GM18498 (cell line): Measurements from ENCODE around the gene RBP3.
"Not testable (repeated sequence)": the region's sequence is repeated elsewhere in the genome, so short reads cannot be mapped to it uniquely, and the experiment has no call there.

Experiments used
- ATAC-seq: cut with Tn5 transposase; IDR thresholded peaks from one replicate; pipeline ENCODE4 v1.9.1; 2021; ENCODE audit warnings: mild to moderate bottlenecking, moderate library complexity; ENCODE audit not compliant: unreplicated experiment

The RBP3 gene

DNA sequence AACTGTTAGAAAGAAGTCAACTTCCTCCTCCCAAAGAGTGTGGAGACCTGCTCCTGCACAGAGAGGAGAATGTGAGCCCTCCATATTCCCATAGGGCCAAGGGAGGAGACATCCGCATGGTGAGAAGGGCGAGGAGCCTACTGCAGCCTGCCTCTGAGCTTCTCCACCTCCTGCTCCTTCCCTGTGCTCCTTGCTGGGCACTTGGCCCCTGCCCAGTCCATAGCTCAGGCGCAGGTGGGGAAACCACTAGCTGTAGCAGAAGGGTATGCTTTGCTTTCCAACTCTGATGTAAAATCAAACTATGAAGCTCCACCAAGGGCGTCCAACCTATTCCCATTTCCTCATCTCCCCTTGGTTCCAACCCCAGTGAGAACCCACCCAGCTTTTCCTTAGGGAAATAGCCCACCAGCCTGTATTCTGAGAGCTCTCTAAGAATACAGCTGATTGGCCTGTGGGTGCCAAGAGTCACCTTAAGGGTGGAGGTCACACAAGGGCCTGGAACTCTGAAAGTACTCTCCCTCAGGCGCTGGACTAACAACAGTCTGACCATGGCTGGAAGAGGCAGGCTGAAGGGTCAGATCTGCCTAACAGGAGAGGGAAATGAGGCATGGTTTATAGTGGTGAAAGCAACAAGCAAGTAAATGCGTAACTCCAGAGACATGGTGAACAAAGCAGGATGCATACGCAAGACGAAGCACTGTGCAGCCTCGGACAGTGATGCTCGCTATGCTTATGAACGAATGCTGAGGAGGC is 22.0 kb downstream of the RBP3 start:
- ATAC-seq: no peak

DNA sequence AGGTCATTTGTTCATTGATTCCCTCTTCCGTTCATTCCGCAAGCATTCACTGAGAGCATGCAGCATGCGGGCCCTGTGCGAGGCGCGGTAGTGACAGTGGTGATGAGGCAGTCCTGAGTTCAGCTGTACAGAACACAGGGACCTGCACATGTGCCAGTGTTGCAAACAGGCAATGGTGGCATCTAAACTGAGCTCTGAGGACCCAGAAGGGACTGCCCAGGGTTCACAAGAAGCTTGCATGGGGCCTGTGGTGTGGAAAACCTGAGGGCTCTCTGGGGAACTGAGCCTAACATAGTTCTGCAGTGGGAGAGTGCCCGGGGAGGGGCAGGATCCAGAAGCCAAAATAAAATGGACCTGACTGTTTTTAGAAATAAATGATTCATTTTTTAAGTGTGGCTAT is 22.7 kb downstream of the RBP3 start:
- ATAC-seq: no peak

DNA sequence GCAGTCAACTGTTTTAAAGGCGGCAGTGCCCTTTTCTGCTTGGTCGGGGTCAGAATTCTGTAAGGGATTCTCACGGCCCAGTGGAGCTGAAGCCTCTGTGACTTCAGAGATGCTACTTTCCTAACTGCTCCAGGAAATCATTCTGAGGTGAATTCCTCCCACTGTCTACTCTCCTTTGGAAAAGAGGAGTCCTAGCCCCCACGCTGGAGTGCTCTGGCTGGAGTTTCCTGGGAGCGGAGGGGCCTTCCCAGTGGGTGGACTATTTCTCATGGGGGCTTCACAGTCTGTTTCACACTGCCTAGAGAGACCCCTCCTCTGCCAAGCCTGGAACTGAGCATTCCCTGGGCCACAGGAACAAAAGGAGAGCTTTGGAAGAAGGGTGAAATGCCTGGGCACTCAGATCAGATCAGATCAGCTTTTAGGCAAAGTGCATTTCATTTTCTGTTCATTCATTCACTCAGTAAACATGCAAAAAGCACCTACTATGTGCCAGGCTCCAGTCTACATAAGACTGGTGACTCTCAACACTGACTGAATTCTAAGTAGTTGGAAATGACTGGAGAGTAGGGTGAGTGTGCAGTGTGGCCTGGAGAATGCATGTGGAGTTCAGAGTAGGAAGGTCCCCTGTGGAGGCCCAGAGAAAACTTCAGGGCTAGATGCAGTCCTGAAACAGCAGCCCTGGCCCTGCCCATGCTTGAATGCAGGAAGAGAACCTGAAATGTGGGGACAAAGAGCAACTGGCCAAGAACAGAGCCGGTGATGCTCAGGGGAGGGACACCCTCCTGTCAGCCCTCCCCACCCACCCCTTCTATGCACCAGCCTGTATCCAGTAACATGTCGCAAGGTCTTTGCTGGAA is 23.7 kb downstream of the RBP3 start:
- no peak for ATAC-seq

DNA sequence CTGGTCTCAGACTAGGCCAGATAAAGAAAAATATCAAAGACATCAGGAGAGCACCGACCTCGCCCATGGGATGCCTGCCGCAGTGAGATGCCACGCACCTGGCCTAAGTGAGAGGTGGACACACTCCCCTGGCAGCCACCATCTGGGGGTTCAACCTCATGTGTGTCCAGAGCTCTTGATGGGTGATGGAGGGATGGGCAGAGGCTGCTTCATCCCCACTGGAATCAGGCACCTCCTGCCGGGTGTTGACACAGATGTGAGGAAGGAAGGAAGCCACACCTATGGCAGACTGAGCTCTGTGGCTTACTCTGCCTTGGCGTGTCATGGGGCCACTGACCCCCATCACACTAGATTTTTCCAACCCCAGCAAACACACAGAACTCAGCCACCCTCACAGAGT is 24.6 kb downstream of the RBP3 start:
- no peak for ATAC-seq

DNA sequence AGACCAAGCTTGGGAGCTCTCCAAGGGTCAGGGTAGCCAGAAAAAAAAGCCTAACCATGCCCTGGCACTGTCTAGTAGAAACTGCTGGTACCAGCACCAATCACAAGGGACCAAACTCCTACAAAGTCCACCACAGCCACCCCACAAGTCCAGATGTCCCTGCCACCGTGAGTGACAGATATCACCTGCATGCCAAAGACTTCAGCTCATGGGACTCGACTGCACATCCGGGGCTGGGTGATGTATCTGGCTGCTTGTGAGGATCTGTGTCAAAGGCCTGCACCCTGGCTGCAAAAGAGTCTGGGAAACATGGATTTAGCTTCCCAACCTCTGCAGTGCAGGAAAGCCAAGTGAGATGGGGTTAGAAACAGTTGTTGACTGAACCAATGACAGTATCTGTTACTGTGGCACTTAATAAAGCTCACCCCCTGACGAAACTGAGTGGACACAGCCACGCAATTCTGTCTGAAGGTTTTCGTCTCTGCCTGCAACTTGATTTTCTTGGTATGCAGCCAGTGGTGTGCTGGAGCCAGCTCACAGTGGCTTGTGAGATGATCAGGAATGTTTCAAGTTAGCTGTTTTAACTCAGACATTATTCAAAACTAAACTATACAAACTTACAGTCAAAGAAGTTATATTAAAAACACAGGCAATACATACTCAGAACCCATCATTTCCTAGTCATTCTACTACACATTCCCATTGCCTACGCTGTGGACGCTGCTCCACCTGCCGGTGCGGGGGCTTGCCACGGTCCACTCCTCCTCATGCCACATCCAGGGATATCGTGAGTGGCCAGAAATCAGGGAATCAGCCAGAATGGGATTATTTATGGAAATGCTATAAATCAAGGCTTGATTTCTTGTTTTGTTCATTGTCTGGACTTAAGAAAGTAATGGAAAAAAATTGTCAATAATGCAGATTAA is 26.7 kb downstream of the RBP3 start:
- ATAC-seq: no peak

DNA sequence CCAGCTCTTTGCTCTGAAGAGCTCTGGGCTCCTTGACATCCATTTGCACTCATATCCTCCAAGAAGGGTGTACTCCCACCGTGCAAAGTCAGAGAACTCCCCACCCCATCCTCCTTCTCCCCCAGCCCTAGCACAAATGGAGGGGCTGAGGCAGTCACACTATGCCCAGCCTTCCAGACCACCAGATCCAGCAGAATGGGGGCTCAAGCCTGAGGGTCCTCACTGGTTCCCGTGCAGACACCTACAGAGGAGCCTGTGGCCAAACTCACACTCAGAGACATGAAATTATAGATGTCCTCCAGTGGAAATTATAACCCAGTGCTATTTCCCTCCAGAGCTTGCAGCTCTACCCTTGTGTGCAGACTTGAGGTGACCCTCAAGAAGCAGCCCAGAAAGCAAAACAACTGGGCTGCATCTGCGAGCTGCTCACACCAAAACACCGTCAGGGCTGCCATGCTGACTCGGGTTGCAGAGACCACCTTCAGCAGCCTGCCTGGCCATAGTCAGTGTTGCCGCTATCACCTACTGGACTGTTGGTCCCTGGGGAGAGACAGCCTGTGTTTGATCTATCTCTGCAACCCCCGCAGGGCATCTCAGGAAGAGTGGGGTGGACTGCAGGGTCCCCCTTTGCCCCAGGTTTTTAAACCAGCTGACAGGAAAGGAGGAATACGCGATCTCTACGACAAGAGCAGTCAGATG is 28.5 kb downstream of the RBP3 start:
- no peak for ATAC-seq

DNA sequence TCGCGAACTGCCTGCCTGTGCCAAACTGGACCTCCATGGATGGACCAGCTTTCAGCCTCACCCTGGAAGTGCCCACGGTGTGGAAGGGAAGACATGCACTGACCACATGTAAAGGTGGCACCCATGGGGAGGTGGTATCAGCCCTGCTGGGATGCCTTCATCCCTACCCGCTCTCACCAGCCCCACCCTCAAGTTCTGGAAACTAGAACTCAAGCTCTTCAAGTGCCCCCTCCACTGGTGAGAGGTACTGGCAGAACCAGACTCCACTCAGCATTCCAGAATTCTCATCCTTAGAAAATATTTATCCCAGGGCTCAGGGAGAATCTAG is 30.0 kb downstream of the RBP3 start:
- no peak for ATAC-seq

DNA sequence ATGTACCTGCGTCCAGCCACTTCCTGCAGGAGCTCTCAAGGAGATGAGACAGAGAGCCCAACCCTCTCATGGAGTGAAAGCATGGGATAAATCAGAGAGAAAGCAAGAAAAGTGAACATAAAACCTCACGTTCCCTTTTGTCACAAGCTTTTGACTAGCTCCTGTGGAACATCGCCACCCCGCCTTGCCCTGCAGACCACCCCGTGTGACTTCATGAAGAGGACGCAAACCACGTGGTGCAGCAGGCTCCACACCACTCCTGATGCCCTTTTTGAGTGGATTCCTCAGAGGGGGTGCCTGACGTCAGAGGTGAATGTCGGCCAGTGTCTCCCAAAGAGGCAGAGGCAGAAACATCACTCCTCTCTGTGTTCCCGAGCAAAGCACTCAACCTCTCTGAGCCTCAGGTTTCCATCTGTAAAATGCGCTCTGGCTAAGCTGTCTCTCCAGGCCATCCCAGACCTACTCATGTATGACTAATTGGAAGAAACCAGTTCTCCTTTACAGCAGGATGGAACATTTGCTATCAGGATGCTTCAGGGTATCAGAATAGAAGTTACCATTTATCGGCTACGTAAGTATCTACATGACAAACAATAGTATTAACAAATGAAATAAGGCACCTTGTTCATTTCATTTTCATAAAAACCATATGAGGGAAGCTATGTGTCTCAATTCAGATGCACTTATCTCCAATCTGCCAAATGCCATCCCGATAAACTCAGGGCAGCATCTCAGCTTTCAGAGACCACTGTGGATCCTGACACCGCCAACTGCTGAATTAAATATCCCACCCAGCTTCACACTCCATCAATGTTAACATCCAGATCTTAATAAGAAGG is 30.7 kb downstream of the RBP3 start:
- no peak for ATAC-seq

DNA sequence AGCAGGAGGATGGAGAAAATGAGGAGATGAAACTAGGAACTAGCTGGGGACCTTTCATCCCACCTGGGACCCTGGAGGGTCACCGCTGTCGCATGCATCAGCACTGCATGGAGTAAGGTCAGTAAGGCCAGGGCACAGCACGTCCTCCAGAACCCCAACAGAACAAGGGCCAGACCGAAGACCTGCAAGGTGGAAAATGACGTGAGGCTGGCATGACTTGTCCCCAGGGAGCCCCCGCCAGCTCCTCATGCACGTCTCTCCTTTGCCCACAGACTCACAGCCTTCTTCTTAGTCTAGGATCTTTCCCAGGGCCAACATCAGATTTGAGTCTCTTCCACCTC is 31.3 kb downstream of the RBP3 start:
- no peak for ATAC-seq

DNA sequence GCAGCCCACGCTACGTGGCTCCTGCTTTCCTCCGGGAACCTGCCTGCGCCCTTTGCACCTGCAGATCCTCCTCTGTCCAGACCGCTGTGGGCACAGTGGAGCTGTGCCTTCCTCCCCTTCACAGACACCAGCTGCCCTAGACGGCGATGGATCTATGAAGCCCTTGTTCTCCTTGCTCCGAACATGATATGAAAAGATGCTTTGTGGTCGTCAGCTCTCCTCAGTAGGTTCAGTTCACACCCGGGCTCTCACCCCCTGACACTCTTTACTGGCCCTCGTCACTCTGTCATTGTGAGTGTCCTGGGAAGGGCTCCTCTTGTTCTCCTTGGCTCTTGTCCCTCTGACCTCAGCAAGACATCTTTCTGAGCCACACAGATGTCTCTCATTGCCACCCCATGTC is 31.7 kb downstream of the RBP3 start:
- no peak for ATAC-seq

DNA sequence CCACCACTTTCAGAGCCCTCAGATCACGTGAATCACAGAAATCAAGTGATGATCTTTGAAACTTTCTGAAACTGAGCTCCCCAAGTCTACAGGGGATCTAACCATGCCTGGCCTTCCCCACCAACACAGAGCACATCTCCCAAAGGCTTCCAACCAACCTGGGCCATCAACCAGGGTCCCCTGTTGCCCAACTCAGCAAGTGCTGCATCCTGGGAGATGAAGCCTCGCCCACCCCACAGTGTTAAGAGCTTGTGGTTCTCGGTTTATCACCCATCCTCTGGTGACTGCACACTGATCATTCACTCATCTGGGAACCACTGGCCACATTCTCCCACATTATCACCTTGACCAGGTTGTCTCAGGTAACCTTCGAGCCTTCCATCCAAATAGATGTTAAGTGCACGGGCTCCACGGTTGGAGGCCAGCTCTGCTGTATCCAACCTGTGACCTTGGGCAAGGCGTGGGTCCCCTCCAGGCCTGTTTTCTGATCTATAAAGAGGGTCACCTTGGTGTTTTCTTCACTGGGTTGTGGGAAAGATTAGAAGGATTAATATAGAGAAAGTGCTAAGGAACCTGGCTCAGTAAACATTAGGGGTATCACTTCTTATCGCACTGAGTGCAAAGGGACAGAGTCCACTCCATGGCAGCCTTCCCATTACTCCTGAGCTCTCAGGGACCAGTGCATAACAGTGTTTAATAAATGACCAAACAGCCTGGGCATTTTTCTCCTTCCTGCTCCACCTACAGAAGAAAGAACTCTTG is 32.4 kb downstream of the RBP3 start:
- no peak for ATAC-seq

DNA sequence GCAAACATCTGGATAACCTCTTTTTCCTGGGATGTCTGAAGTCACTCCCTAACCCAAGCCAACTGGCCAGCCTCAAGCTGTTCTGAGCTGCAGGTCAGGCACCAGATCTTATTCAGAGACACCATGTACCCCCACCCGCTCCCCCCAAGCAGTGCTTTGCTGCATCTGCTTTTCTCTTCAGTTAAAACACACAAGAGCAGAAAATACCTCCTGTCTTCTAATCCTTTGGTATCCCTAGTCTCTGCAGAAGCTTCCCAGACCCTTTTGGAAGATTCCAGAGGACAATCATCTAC is 32.9 kb downstream of the RBP3 start:
- ATAC-seq: no peak

DNA sequence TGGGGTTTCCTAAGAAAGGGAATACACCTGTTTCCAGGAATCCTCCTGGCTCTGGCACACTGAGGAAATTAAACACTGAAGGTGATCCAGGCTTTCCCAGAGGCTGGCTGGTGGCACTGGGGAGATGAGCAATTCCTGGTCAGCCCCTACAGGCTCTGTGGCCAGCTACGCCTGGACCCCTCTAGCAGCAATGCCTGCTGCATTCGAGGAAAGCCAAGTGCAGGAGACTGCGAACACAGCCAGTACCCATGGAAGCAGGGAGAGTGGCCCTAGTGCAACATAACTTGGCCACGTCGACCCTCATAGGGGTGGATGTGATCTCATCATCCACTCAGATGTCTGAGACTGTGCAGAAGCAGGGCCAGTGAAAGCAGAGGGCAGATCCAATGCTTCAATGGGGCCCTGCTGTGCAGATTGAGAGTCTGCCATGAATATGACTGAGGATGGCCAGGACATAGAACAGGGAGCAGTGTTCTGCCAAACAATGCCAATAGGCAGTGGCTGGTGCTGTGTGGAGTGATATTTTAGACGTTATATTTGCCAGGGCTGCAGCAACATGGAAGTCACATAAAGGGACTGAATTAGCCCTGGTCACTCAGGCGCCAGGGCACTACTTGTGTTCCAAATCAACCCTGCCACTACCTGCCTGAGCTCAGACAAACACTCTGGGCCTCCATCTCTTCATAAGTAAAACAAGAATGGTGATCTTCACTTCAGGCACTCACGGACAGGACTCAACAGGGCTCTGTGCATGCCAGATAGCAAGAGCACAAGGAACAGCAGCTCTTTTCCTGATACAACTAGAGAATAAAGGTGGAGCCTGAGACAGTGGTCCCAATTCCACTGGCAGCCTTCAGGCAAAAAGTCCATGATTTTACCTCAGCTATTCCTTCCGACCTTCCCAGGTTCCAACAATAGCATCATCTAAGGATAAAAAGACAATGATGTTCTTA is 33.5 kb downstream of the RBP3 start:
- no peak for ATAC-seq

DNA sequence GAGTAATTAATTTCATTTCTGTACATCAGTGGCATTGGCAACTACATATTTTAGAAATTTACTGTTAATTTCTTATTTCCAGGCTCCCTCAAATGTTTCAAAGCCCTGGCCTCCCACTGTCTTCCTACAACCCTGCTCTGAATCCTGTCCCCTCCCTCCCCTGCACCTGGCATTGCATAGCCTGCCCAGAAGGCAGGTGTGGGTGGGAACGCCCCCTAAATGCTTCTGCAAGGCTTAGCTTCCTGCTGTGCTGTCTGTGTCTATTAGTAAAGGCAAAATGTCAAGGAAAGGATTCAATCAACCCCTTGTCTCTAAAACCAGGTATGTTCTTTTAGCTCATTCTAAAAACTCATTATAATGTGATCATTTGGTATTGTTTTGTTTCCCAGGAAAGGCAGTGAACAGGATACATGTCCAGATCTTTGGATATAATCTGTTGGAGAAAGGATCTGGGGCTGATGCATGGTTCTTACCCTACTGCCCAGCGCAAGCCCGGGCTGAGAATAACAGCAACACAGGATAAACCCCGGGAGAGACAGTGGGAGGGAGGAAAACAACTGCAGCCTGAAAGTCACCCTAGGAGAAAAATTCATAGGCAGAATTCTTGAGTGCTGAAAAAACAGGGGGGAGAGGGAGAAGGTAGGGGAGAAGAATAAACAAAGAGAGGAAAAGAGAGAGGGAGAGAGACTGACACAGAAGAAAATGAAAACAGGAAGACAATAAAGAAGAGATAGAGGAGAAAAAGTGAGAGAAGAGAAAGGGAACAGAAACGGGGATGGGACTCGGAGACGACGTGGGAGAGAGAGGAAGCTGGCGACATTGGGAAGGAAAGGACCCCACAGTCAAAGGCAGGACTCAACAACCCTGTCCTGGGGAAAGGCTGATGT is 35.3 kb downstream of the RBP3 start:
- ATAC-seq: no peak

DNA sequence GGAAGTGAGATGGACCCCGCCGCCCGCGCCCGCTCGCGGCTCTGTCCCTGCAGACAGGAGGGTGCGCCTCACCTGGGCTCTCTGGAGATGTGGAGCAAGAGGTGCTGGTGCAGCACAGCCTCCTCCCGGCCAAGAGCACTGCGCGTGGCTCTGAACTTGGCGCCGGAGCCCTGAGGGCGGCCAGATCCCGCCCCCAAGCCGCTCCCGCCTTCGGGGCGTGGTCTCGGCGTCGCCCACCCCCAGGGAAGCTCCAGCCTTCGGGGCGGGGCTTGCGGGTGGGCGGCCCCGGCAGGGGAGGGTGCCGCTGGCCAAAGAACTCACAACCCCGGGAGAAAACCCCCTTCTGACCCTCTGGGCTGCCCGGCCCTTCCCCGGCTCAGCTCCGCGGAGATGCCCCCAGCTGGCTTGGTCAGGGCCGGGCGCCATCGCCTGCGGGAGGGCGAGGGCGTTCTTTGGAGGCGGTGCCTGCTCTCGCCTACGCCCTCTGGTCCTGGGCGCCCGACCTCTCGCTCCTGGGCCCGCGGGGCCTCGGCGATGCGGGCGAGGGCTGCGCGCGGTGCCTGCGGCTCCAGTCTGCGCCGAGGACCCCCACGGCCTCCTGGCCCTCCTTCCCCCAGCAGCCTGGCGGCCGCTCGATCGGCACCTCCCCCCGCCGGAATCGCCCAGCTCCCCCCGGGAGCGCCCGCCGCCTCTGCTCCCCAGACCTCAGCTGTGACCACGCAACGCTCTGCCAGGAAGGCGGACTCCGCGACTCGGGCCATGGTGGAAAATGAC is 36.2 kb downstream of the RBP3 start, which contains the start of gene ZNF488:
TSS of gene ZNF488 (minus strand) at position 146 of the 774 bp plus-strand sequence. CDS start 15,464 bp downstream, outside the sequence.
- peak; percentile 97 for ATAC-seq

DNA sequence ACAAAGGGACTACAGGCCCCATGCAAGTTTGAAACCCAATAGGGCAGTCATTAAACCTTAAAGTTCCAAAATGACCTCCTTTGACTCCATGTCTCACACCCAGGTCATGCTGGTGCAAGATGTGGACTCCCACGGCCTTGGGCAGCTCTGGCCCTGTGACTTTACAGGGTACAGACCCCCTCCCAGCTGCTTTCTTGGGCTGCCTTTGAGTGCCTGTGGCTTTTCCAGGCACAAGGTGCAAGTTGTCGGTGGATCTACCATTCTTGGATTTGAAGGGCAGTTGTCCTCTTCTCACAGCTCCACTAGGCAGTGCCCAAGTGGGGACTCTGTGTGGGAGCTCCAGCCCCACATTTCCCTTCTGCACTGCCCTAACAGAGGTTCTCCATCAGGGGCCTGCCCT is 37.9 kb downstream of the RBP3 start:
- ATAC-seq: not testable (repeated sequence)
